Activated CD4-positive, alpha-beta T cell treated with anti-CD3 and anti-CD28 coated beads, Interleukin-2, amount 50 U/mL, for 4 hours (primary cell): ENCODE measurements around the gene ATXN1L.
"Not testable (repeated sequence)": the region's sequence is repeated elsewhere in the genome, so short reads cannot be mapped to it uniquely, and the experiment has no call there.

Experiments
- DNase-seq, 2 experiments: peaks; one replicate each; pipeline ENCODE4 v3.0.0-alpha.2; 2020

Gene ATXN1L

GRCh38 chr16:71853413-71853812 is 7.6 kb downstream of the ATXN1L start:
- no peak for DNase-seq

- DNase-seq = no peak
Measured at GRCh38 chr16:71854369-71854948, 8.7 kb downstream of the ATXN1L start.

- DNase-seq = no peak
Measured at GRCh38 chr16:71855937-71856662, 10.3 kb downstream of the ATXN1L start.

GRCh38 chr16:71859762-71860521 is 14.2 kb downstream of the ATXN1L start:
- no peak for DNase-seq

- no peak for DNase-seq
Measured at GRCh38 chr16:71863995-71864394, 18.2 kb downstream of the ATXN1L start.

GRCh38 chr16:71865173-71865863 is 19.5 kb downstream of the ATXN1L start:
- no peak for DNase-seq

- DNase-seq = not testable (repeated sequence)
Measured at GRCh38 chr16:71867175-71867574, 21.4 kb downstream of the ATXN1L start.

GRCh38 chr16:71867939-71868338 is 22.2 kb downstream of the ATXN1L start:
- no peak for DNase-seq

- DNase-seq = no peak
Measured at GRCh38 chr16:71869089-71869488, 23.3 kb downstream of the ATXN1L start.

GRCh38 chr16:71870818-71871217 is 25.0 kb downstream of the ATXN1L start:
- no peak for DNase-seq

GRCh38 chr16:71873199-71873598 is 27.4 kb downstream of the ATXN1L start:
- DNase-seq = no peak

GRCh38 chr16:71878911-71879310 is 33.1 kb downstream of the ATXN1L start:
- no peak for DNase-seq

- no peak for DNase-seq
Measured at GRCh38 chr16:71880176-71880575, 34.4 kb downstream of the ATXN1L start.

- DNase-seq = peak; percentile 71 to 73
Measured at GRCh38 chr16:71882505-71883167, 36.9 kb downstream of the ATXN1L start.

GRCh38 chr16:71883168-71883848 is 37.5 kb downstream of the ATXN1L start:
- peak; percentile 48 to 57 for DNase-seq

- peak; percentile 55 to 60 for DNase-seq
Measured at GRCh38 chr16:71883849-71884638, 38.3 kb downstream of the ATXN1L start, which contains the start of gene ZNF821. Gene ZNF821 (minus strand): TSS chr16:71884182. CDS start chr16:71879946, 4,236 bp downstream.

- DNase-seq = no peak
Measured at GRCh38 chr16:71885261-71885650, 39.5 kb downstream of the ATXN1L start.

- no peak for DNase-seq
Measured at GRCh38 chr16:71889147-71889546, 43.4 kb downstream of the ATXN1L start.

GRCh38 chr16:71893888-71894228 is 48.1 kb downstream of the ATXN1L start:
- no peak for DNase-seq

- DNase-seq = peak; percentile 9 to 10
Measured at GRCh38 chr16:71894229-71894920, 48.6 kb downstream of the ATXN1L start.
